Measurements from ENCODE around the gene SCAND1. TPM values are rescaled to one million over a fixed set of nuclear protein-coding genes. Genes with fewer than 3 reads are reported as not detected.

The SCAND1 gene
- total RNA-seq, 1 donor from 2014 or later = 39.5 TPM

DNA sequence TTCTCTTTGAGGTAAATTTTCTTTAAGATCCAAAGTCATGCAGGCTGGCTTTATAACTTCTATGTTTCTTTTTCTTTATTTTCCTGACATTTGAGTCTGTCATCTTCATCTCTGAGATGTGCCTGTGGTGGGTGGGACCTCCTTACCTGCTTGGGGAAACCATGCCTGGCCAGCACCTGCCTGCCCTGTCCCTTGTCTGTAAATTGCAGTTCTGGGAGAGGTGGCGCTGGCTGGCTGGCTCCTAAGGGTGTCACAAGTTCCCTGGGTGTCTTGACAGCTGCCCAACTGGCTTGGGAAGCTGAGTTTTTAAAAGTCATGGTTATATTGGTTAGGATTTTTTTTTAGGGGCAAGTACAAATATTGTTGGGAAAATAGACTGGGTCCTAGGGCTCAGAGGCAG, 36.3 kb downstream of the SCAND1 start:
- Mint-ChIP-seq H3K27me3 (ENCODE audit: low read depth) (no peaks in the 10 kb centered on the region), H3K4me3 (ENCODE audit: low read depth) (no peak overlapping the region), H3K36me3 (ENCODE audit: low read depth) (peaks cover 47% of the 10 kb centered on the region), H3K4me1 (ENCODE audit: low read depth) (no peaks in the 10 kb centered on the region), H3K27ac (no peak overlapping the region), H3K9me3 (no peaks in the 10 kb centered on the region)
- intact Hi-C loops (cut with micrococcal nuclease) = no loop called here
- no peak for DNase-seq (ENCODE audit: low spot score)

DNA sequence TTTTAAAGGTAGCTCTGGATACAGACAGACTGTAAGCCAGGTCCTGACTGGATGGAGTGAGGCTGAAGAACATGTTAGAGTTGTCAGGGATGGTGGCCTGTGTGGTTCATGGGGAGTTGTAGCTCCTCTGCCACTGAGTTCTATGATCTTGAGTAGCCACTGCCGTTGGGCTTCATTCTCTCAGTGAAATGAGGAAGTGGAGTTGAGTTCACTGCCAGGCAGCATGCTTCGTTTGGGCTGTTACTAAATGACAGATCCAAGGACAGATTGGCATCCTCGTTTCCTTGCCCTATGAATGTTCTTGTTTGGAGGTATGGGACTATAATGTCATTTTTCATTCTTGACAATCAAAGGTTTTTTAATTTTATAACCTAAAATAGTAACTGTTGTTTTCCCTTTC, 37.2 kb downstream of the SCAND1 start:
- H3K9me3 Mint-ChIP-seq = no peaks in the 10 kb centered on the region
- no peaks in the 10 kb centered on the region for H3K4me1 Mint-ChIP-seq (ENCODE audit: low read depth)
- H3K36me3 Mint-ChIP-seq (ENCODE audit: low read depth) = peaks cover 54% of the 10 kb centered on the region
- H3K27ac Mint-ChIP-seq = no peak overlapping the region
- no peak for DNase-seq (ENCODE audit: low spot score)
- no peaks in the 10 kb centered on the region for H3K27me3 Mint-ChIP-seq (ENCODE audit: low read depth)
- no peak overlapping the region for H3K4me3 Mint-ChIP-seq (ENCODE audit: low read depth)
- intact Hi-C loops (cut with micrococcal nuclease) = no loop called here

DNA sequence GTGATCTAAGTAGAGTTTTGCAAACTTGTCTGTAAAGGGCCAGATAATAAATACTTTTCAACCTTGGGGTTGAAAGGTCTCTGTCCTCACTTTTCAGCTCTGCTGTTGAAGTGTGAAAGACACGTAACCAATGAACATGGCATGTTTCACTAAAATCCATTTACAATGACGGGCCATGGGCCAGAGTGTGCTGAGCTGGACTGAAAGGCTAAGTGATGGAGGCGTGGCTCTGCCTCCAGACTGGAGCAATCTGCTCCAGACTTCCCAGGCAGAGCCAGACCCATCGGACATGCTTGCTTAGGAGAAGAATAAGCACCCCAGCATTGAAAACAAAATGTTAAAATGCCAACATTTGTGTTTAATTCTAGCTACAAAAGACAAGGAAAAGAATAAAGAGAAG, 41.4 kb downstream of the SCAND1 start:
- no peak for DNase-seq (ENCODE audit: low spot score)
- H3K4me3 Mint-ChIP-seq (ENCODE audit: low read depth) = no peak overlapping the region
- peaks cover 8% of the 10 kb centered on the region for H3K4me1 Mint-ChIP-seq (ENCODE audit: low read depth)
- peaks cover 37% of the 10 kb centered on the region for H3K36me3 Mint-ChIP-seq (ENCODE audit: low read depth)
- H3K27me3 Mint-ChIP-seq (ENCODE audit: low read depth) = no peaks in the 10 kb centered on the region
- intact Hi-C loops (cut with micrococcal nuclease) = no loop called here
- no peaks in the 10 kb centered on the region for H3K9me3 Mint-ChIP-seq
- H3K27ac Mint-ChIP-seq = no peak overlapping the region

DNA sequence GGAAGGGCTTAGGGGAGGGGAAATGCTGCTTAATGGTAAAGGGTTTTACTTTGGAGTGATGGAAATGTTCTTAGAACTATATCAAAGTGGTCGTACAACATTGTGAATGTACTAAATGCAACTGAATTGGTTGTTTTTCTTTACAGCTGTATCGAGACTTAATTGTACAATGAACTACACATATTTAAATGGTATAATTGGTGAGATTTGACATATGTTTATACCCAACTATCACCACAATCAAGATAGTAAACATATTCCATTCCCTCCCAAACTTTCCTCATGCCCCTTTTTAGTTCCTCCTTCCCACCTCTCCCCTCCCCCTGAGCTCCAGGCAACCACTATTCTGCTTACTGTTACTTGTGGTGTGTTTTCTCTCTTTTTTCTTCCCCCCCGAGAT, 44.0 kb downstream of the SCAND1 start:
- Mint-ChIP-seq H3K27me3 (ENCODE audit: low read depth) (no peaks in the 10 kb centered on the region), H3K4me3 (ENCODE audit: low read depth) (no peak overlapping the region), H3K27ac (no peak overlapping the region), H3K36me3 (ENCODE audit: low read depth) (peaks cover 42% of the 10 kb centered on the region), H3K4me1 (ENCODE audit: low read depth) (peaks cover 12% of the 10 kb centered on the region), H3K9me3 (no peaks in the 10 kb centered on the region)
- intact Hi-C loops (cut with micrococcal nuclease) = no loop called here
- no peak for DNase-seq (ENCODE audit: low spot score)

- DNase-seq (ENCODE audit: low spot score) = no peak
- no peak overlapping the region for H3K27ac Mint-ChIP-seq
Observed at GRCh38 chr20:35909796-35910195, 44.5 kb downstream of the SCAND1 start.

GRCh38 chr20:35909176-35909575, 45.1 kb downstream of the SCAND1 start:
- H3K27me3 Mint-ChIP-seq (ENCODE audit: low read depth) = no peaks in the 10 kb centered on the region
- intact Hi-C loops (cut with micrococcal nuclease) = no loop called here
- DNase-seq (ENCODE audit: low spot score) = no peak
- no peaks in the 10 kb centered on the region for H3K9me3 Mint-ChIP-seq
- no peak overlapping the region for H3K4me3 Mint-ChIP-seq (ENCODE audit: low read depth)
- H3K27ac Mint-ChIP-seq = no peak overlapping the region
- H3K4me1 Mint-ChIP-seq (ENCODE audit: low read depth) = peaks cover 12% of the 10 kb centered on the region
- peaks cover 47% of the 10 kb centered on the region for H3K36me3 Mint-ChIP-seq (ENCODE audit: low read depth)

More at GRCh38 chr20:35909796-35910195, 44.5 kb downstream of the SCAND1 start:
- peaks cover 12% of the 10 kb centered on the region for H3K4me1 Mint-ChIP-seq (ENCODE audit: low read depth)
- H3K4me3 Mint-ChIP-seq (ENCODE audit: low read depth) = no peak overlapping the region
- no peaks in the 10 kb centered on the region for H3K9me3 Mint-ChIP-seq
- H3K36me3 Mint-ChIP-seq (ENCODE audit: low read depth) = peaks cover 47% of the 10 kb centered on the region
- intact Hi-C loops (cut with micrococcal nuclease) = no loop called here
- no peaks in the 10 kb centered on the region for H3K27me3 Mint-ChIP-seq (ENCODE audit: low read depth)

GRCh38 chr20:35908007-35908406, 46.3 kb downstream of the SCAND1 start:
- H3K9me3 Mint-ChIP-seq = no peaks in the 10 kb centered on the region
- H3K4me1 Mint-ChIP-seq (ENCODE audit: low read depth) = peaks cover 12% of the 10 kb centered on the region
- H3K36me3 Mint-ChIP-seq (ENCODE audit: low read depth) = peaks cover 45% of the 10 kb centered on the region
- intact Hi-C loops (cut with micrococcal nuclease) = no loop called here
- no peak overlapping the region for H3K27ac Mint-ChIP-seq
- DNase-seq (ENCODE audit: low spot score) = no peak
- no peak overlapping the region for H3K4me3 Mint-ChIP-seq (ENCODE audit: low read depth)
- H3K27me3 Mint-ChIP-seq (ENCODE audit: low read depth) = no peaks in the 10 kb centered on the region

GRCh38 chr20:35907017-35907701, 47.1 kb downstream of the SCAND1 start:
- Mint-ChIP-seq H3K9me3 (no peaks in the 10 kb centered on the region), H3K27ac (no peak overlapping the region), H3K4me3 (ENCODE audit: low read depth) (no peak overlapping the region), H3K36me3 (ENCODE audit: low read depth) (peaks cover 44% of the 10 kb centered on the region), H3K27me3 (ENCODE audit: low read depth) (no peaks in the 10 kb centered on the region), H3K4me1 (ENCODE audit: low read depth) (peaks cover 12% of the 10 kb centered on the region)
- intact Hi-C loops (cut with micrococcal nuclease) = no loop called here
- no peak for DNase-seq (ENCODE audit: low spot score)

- peaks cover 45% of the 10 kb centered on the region for H3K36me3 Mint-ChIP-seq (ENCODE audit: low read depth)
- H3K27me3 Mint-ChIP-seq (ENCODE audit: low read depth) = no peaks in the 10 kb centered on the region
- no peak for DNase-seq (ENCODE audit: low spot score)
- no peak overlapping the region for H3K4me3 Mint-ChIP-seq (ENCODE audit: low read depth)
- intact Hi-C loops (cut with micrococcal nuclease) = no loop called here
- no peak overlapping the region for H3K27ac Mint-ChIP-seq
- peaks cover 12% of the 10 kb centered on the region for H3K4me1 Mint-ChIP-seq (ENCODE audit: low read depth)
- H3K9me3 Mint-ChIP-seq = no peaks in the 10 kb centered on the region
Observed at GRCh38 chr20:35904982-35905663, 49.2 kb downstream of the SCAND1 start.

DNA sequence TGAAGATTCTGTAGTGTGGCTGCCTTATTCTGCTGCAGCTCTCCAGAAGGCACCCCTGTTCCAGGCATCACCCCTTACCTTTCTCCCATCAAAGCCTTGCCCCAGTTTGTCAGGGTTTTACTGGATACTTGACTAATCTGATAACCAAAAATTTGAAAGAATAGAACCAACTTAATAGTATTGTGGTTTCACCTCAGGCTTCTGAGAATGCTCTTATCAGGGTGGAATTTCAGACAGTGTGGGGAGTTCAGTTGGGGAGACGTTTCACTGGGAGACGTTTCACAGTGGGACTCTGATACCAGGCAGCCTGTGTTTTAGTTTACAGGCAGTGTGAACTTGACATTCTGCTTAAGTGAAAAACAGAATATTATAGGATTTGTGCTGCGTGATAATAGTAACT, 50.5 kb downstream of the SCAND1 start:
- Mint-ChIP-seq H3K27me3 (ENCODE audit: low read depth) (no peaks in the 10 kb centered on the region), H3K27ac (no peak overlapping the region), H3K4me3 (ENCODE audit: low read depth) (no peak overlapping the region), H3K4me1 (ENCODE audit: low read depth) (peaks cover 8% of the 10 kb centered on the region), H3K36me3 (ENCODE audit: low read depth) (peaks cover 51% of the 10 kb centered on the region), H3K9me3 (no peaks in the 10 kb centered on the region)
- intact Hi-C loops (cut with micrococcal nuclease) = no loop called here
- no peak for DNase-seq (ENCODE audit: low spot score)

Other genes with a start within 250 kb of the SCAND1 start
- gene RBM39, start 212.2 kb downstream of the SCAND1 start, total RNA-seq = 358 and 360 TPM in 2 replicates
- gene PHF20, start 182.5 kb downstream of the SCAND1 start, total RNA-seq = 55.1 and 64.3 TPM in 2 replicates
- gene CNBD2, start 14.1 kb upstream of the SCAND1 start, total RNA-seq = 3.6 and 4.4 TPM in 2 replicates
- gene EPB41L1, start 200.2 kb upstream of the SCAND1 start, total RNA-seq = 0.41 and 0.46 TPM in 2 replicates